Glomerular visceral epithelial cell (primary cell): Measurements from ENCODE around the gene RABGGTA.
"Not testable (repeated sequence)": the region's sequence is repeated elsewhere in the genome, so short reads cannot be mapped to it uniquely, and the experiment has no call there.

Experiments
- DNase-seq: peaks from one replicate; pipeline ENCODE4 v3.0.0-alpha.2; 2016; ENCODE audit errors: extremely low spot score

The RABGGTA gene

GRCh38 chr14:24240110-24240918, 31.1 kb downstream of the RABGGTA start:
- DNase-seq, result no peak

GRCh38 chr14:24238527-24239037, 32.8 kb downstream of the RABGGTA start:
- no peak for DNase-seq

- DNase-seq, result no peak
Observed at GRCh38 chr14:24238123-24238522, 33.3 kb downstream of the RABGGTA start.

GRCh38 chr14:24237463-24237955, 33.9 kb downstream of the RABGGTA start:
- no peak for DNase-seq

- DNase-seq, result no peak
Observed at GRCh38 chr14:24236689-24237462, 34.5 kb downstream of the RABGGTA start.

- DNase-seq, result no peak
Observed at GRCh38 chr14:24235804-24236688, 35.4 kb downstream of the RABGGTA start.

- no peak for DNase-seq
Observed at GRCh38 chr14:24234095-24235005, 37.0 kb downstream of the RABGGTA start.

- no peak for DNase-seq
Observed at GRCh38 chr14:24233538-24233866, 37.9 kb downstream of the RABGGTA start.

- no peak for DNase-seq
Observed at GRCh38 chr14:24232645-24233537, 38.5 kb downstream of the RABGGTA start, which contains the start of gene GMPR2. Gene GMPR2 (plus strand): TSS chr14:24232929. CDS start chr14:24233254, 325 bp downstream.

GRCh38 chr14:24232121-24232644, 39.2 kb downstream of the RABGGTA start, which contains the start of gene NEDD8:
Gene NEDD8 (minus strand): TSS chr14:24232367. CDS start chr14:24232267, 100 bp downstream.
- DNase-seq, result peak; percentile 90

- DNase-seq, result no peak
Observed at GRCh38 chr14:24231263-24232120, 39.9 kb downstream of the RABGGTA start.

GRCh38 chr14:24228902-24229301, 42.5 kb downstream of the RABGGTA start:
- no peak for DNase-seq

- no peak for DNase-seq
Observed at GRCh38 chr14:24226473-24226872, 44.9 kb downstream of the RABGGTA start.

GRCh38 chr14:24224618-24225071, 46.8 kb downstream of the RABGGTA start:
- DNase-seq, result peak; percentile 44

- not testable (repeated sequence) for DNase-seq
Observed at GRCh38 chr14:24222987-24223386, 48.4 kb downstream of the RABGGTA start.

GRCh38 chr14:24219521-24219920, 51.9 kb downstream of the RABGGTA start:
- no peak for DNase-seq

- DNase-seq, result no peak
Observed at GRCh38 chr14:24219080-24219479, 52.3 kb downstream of the RABGGTA start.

GRCh38 chr14:24216876-24217275, 54.5 kb downstream of the RABGGTA start:
- not testable (repeated sequence) for DNase-seq
